ENCODE results near the gene ALG1. TPM values are rescaled to one million over a fixed set of nuclear protein-coding genes. Genes with fewer than 3 reads are reported as not detected.

The ALG1 gene
- polyA plus RNA-seq, 1 donor (not counting 4 experiments of a cell fraction or from before 2014, with no cell fraction given): 25.8 TPM

- TF ChIP-seq CTCF (optimal IDR thresholded peaks at IDR 0.05 in 1 of 3, IDR thresholded peaks at IDR 0.05 in 1 of 3, conservative IDR thresholded peaks at IDR 0.05 in 1 of 3; ENCODE audit: extremely low read depth in 1 of 3, insufficient read depth in 2 of 3, low read length in 3 of 3) (no peak), EZH2 (IDR thresholded peaks at IDR 0.05; ENCODE audit: low read length) (no peak)
- no peaks in the 10 kb centered on the region for H3K4me1 ChIP-seq (ENCODE audit: control insufficient read depth, extremely low read depth, insufficient read depth, low read length)
- H2AFZ ChIP-seq (ENCODE audit: control insufficient read depth, low read length): no peak overlapping the region
- no peaks in the 10 kb centered on the region for H3K79me2 ChIP-seq (ENCODE audit: control insufficient read depth, insufficient read depth, low read length)
- H4K20me1 ChIP-seq (ENCODE audit: control insufficient read depth, extremely low read depth, insufficient read depth, low read length): no peaks in the 10 kb centered on the region
- H3K9me3 ChIP-seq (ENCODE audit: control insufficient read depth, low read depth, low read length): no peaks in the 10 kb centered on the region
- no peak overlapping the region for H3K4me2 ChIP-seq (ENCODE audit: control insufficient read depth, extremely low read depth, insufficient read depth, low read depth, low read length)
- DNase-seq (ENCODE audit: low read depth, low spot score) (no peak), FAIRE-seq (no peak)
- no peaks in the 10 kb centered on the region for H3K9me1 ChIP-seq (ENCODE audit: control insufficient read depth, extremely low read depth, insufficient read depth, low read length)
- no peak overlapping the region for H3K4me3 ChIP-seq (ENCODE audit: control insufficient read depth in 2 of 3, extremely low read depth in 1 of 3, insufficient read depth in 2 of 3, low read depth in 1 of 3, low read length in 3 of 3)
- peaks cover 5% of the 10 kb centered on the region for H3K27me3 ChIP-seq (ENCODE audit: control insufficient read depth, extremely low read depth, insufficient read depth, low read length)
- dilution Hi-C loops (cut with MboI; ENCODE audit: extremely low pct_ligation_motif_present, low sequenced_read_pairs): no loop called here
- no peaks in the 10 kb centered on the region for H3K36me3 ChIP-seq (ENCODE audit: control insufficient read depth in 2 of 2, extremely low read depth in 1 of 2, insufficient read depth in 2 of 2, low read length in 2 of 2)
- H3K9ac ChIP-seq (ENCODE audit: control insufficient read depth, extremely low read depth, insufficient read depth, low read length): no peak overlapping the region
- H3K27ac ChIP-seq (ENCODE audit: control insufficient read depth, insufficient read depth, low read length): no peak overlapping the region
These were observed 9.6 kb upstream of the ALG1 start for GRCh38 chr16:5062051-5062450.

- Histone ChIP-seq H3K4me1 (ENCODE audit: control insufficient read depth, extremely low read depth, insufficient read depth, low read length) (no peaks in the 10 kb centered on the region), H3K27me3 (ENCODE audit: control insufficient read depth, extremely low read depth, insufficient read depth, low read length) (peaks cover 5% of the 10 kb centered on the region), H2AFZ (ENCODE audit: control insufficient read depth, low read length) (no peak overlapping the region), H3K9me1 (ENCODE audit: control insufficient read depth, extremely low read depth, insufficient read depth, low read length) (no peaks in the 10 kb centered on the region), H3K9me3 (ENCODE audit: control insufficient read depth, low read depth, low read length) (no peaks in the 10 kb centered on the region), H3K36me3 (ENCODE audit: control insufficient read depth in 2 of 2, extremely low read depth in 1 of 2, insufficient read depth in 2 of 2, low read length in 2 of 2) (no peaks in the 10 kb centered on the region), H3K79me2 (ENCODE audit: control insufficient read depth, insufficient read depth, low read length) (no peaks in the 10 kb centered on the region), H3K4me2 (ENCODE audit: control insufficient read depth, extremely low read depth, insufficient read depth, low read depth, low read length) (no peak overlapping the region), H3K9ac (ENCODE audit: control insufficient read depth, extremely low read depth, insufficient read depth, low read length) (no peak overlapping the region), H3K4me3 (ENCODE audit: control insufficient read depth in 2 of 3, extremely low read depth in 1 of 3, insufficient read depth in 2 of 3, low read depth in 1 of 3, low read length in 3 of 3) (no peak overlapping the region), H3K27ac (ENCODE audit: control insufficient read depth, insufficient read depth, low read length) (no peak overlapping the region), H4K20me1 (ENCODE audit: control insufficient read depth, extremely low read depth, insufficient read depth, low read length) (no peaks in the 10 kb centered on the region)
- dilution Hi-C loops (cut with MboI; ENCODE audit: extremely low pct_ligation_motif_present, low sequenced_read_pairs): no loop called here
- FAIRE-seq (no peak), DNase-seq (ENCODE audit: low read depth, low spot score) (no peak)
- no peak for TF ChIP-seq CTCF (optimal IDR thresholded peaks at IDR 0.05 in 1 of 3, IDR thresholded peaks at IDR 0.05 in 1 of 3, conservative IDR thresholded peaks at IDR 0.05 in 1 of 3; ENCODE audit: extremely low read depth in 1 of 3, insufficient read depth in 2 of 3, low read length in 3 of 3)
- no peak for TF ChIP-seq EZH2 (IDR thresholded peaks at IDR 0.05; ENCODE audit: low read length)
These were observed 8.6 kb upstream of the ALG1 start for GRCh38 chr16:5062790-5063765.

Data from keratinocyte (primary cell).